ENCODE measurements around the gene CCDC142. TPM values are rescaled to one million over a fixed set of nuclear protein-coding genes. Genes with fewer than 3 reads are reported as not detected.

CCDC142 gene
- total RNA-seq, 4 donors from 2014 or later = 60.6 to 132 (median 94.7) TPM

- H3K27me3 ChIP-seq = no peaks in the 10 kb centered on the region
- H3K36me3 ChIP-seq = peaks cover 0 to 13% (median 0%) of the 10 kb centered on the region in 3 donors
- H3K27ac ChIP-seq = no peak overlapping the region
- peak overlapping the region in 2 of 4 donors; percentile 20 to 73 for H3K4me3 ChIP-seq
- H3K9me3 ChIP-seq = no peaks in the 10 kb centered on the region
- TF ChIP-seq CTCF (IDR thresholded peaks at IDR 0.05) = no peak
- TF ChIP-seq POLR2A (IDR thresholded peaks at IDR 0.05) = no peak
- H3K4me1 ChIP-seq = peaks cover 0 to 59% (median 12%) of the 10 kb centered on the region in 4 donors
- peak in 1 of 3 donors; percentile 23 for DNase-seq
Observed at GRCh38 chr2:74505448-74506246, 22.8 kb upstream of the CCDC142 start.

- H3K4me1 ChIP-seq = peaks cover 0 to 65% (median 13%) of the 10 kb centered on the region in 4 donors
- TF ChIP-seq CTCF (IDR thresholded peaks at IDR 0.05) (no peak), POLR2A (IDR thresholded peaks at IDR 0.05) (no peak)
- no peak overlapping the region for H3K27ac ChIP-seq
- no peaks in the 10 kb centered on the region for H3K9me3 ChIP-seq
- peaks cover 0 to 13% (median 0%) of the 10 kb centered on the region in 3 donors for H3K36me3 ChIP-seq
- no peaks in the 10 kb centered on the region for H3K27me3 ChIP-seq
- peak in 1 of 3 donors; percentile 18 for DNase-seq
- peak overlapping the region in 1 of 4 donors; percentile 85 for H3K4me3 ChIP-seq
Observed at GRCh38 chr2:74504591-74504990, 21.8 kb upstream of the CCDC142 start.

GRCh38 chr2:74503506-74504475, 21.0 kb upstream of the CCDC142 start:
- Histone ChIP-seq H3K9me3 (no peaks in the 10 kb centered on the region), H3K27me3 (no peaks in the 10 kb centered on the region), H3K4me3 (peak overlapping the region; percentile 37 to 85 (median 54)), H3K36me3 (peaks cover 0 to 13% (median 0%) of the 10 kb centered on the region in 3 donors), H3K27ac (peak overlapping the region; percentile 67 to 94 (median 91)), H3K4me1 (peaks cover 2 to 73% (median 21%) of the 10 kb centered on the region in 4 donors)
- TF ChIP-seq POLR2A (IDR thresholded peaks at IDR 0.05) (no peak), CTCF (IDR thresholded peaks at IDR 0.05) (no peak)
- peak in 1 of 3 donors; percentile 50 for DNase-seq

GRCh38 chr2:74502720-74503505, 20.1 kb upstream of the CCDC142 start:
- no peaks in the 10 kb centered on the region for H3K9me3 ChIP-seq
- H3K36me3 ChIP-seq = peaks cover 0 to 13% (median 0%) of the 10 kb centered on the region in 3 donors
- peak; percentile 67 to 93 (median 91) for DNase-seq
- no peaks in the 10 kb centered on the region for H3K27me3 ChIP-seq
- H3K4me3 ChIP-seq = peak overlapping the region; percentile 37 to 85 (median 54)
- TF ChIP-seq CTCF (IDR thresholded peaks at IDR 0.05) (peak in 4 of 6 experiments; percentile 16 to 48 (median 22)), POLR2A (IDR thresholded peaks at IDR 0.05) (peak; percentile 92)
- H3K27ac ChIP-seq = peak overlapping the region; percentile 67 to 94 (median 91)
- H3K4me1 ChIP-seq = peaks cover 3 to 75% (median 25%) of the 10 kb centered on the region in 4 donors

Measured in Peyer's patch (tissue), 4 donors.